Erythroblast (primary cell): ENCODE data around the gene ATF2.
"Not testable (repeated sequence)": the region's sequence is repeated elsewhere in the genome, so short reads cannot be mapped to it uniquely, and the experiment has no call there.

Source experiments
- DNase-seq, 2 experiments: peaks; one replicate each; lab custom pipeline; 2025; lab: John Stamatoyannopoulos, UW
- GATA1 ChIP-seq: IDR thresholded peaks from 2 replicates; pipeline ENCODE4 v1.6.1; 2011; ENCODE audit warnings: low read depth, mild to moderate bottlenecking, control low read depth, low read length, moderate library complexity
- POLR2A ChIP-seq: IDR thresholded peaks from 2 replicates; pipeline ENCODE4 v1.6.1; 2011; ENCODE audit warnings: mild to moderate bottlenecking, low read length

The ATF2 gene

DNA sequence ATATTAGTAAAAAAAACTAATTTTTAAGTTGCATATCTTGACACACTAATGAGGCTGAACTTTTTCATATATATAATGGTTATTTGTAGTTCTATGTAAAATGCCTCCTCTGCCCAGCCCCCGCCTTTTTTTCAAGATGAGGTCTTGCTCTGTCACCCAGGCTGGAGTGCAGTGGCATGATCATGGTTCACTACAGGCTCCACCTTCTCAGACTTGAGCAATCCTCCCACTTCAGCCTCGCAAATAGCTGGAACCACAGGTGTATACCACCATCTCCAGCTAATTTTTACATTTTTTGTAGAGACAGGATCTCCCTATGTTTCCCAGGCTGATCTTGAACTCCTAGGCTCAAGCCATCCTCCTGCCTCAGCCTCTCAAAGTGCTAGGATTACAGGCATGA, 24.3 kb downstream of the ATF2 start:
- peak in 1 of 2 experiments; percentile 9 for DNase-seq
- no peak for TF ChIP-seq POLR2A
- TF ChIP-seq GATA1 = no peak

DNA sequence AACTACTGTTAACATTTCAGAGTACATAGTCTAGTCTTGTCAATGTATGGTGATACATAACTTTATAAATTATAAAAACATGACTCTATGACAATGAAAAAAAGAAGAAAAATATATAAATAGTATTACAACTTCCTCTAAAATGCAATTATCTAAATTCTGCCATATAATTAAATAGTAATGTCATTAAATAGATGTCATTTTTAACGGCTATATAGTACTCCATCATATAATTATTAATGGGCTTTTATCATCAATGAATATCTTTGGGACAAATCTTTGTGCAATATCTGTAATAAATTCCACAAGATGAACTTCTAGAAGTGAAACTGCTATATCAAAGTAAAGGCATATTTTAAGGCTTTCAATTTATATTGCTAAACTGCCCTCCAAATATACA, 24.8 kb downstream of the ATF2 start:
- TF ChIP-seq POLR2A (no peak), GATA1 (no peak)
- no peak for DNase-seq

DNA sequence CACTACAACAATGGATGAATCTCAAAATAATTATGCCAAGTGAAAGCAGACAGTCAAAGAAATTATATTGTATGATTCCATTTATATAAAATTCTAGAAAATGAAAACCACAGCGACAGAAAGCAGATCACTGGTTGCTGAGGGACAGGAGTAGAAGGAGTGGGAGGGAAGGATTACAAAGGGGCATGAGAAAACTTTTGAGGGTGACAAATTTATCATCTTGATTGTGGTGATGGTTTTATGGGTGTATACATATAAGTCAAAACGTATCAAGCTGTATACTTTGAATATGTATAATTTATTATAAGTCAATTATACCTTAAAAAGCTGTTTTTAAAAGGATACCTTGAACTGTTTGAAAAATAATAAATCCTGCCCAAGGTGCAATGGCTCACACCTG, 27.7 kb downstream of the ATF2 start:
- DNase-seq = no peak
- TF ChIP-seq GATA1 = no peak
- no peak for TF ChIP-seq POLR2A

DNA sequence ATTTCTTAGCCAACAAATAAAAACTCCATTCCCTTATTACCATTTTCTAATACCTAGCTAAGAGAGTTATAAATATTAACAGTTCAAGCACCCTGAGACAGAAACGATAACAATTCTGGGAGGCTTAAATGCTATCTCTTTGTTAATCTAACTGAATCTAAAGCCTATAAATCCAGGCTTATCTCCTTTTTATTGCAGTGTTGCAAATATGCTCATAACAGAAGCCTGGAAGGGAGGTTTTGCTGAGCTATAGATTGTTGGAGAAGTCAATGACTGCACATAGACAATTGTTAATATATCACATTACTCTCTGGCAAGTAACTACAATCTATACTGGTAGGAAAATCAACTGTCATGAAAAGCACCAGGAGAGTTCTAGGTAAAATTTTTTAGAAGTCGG, 30.2 kb downstream of the ATF2 start:
- no peak for DNase-seq
- no peak for TF ChIP-seq POLR2A
- no peak for TF ChIP-seq GATA1

DNA sequence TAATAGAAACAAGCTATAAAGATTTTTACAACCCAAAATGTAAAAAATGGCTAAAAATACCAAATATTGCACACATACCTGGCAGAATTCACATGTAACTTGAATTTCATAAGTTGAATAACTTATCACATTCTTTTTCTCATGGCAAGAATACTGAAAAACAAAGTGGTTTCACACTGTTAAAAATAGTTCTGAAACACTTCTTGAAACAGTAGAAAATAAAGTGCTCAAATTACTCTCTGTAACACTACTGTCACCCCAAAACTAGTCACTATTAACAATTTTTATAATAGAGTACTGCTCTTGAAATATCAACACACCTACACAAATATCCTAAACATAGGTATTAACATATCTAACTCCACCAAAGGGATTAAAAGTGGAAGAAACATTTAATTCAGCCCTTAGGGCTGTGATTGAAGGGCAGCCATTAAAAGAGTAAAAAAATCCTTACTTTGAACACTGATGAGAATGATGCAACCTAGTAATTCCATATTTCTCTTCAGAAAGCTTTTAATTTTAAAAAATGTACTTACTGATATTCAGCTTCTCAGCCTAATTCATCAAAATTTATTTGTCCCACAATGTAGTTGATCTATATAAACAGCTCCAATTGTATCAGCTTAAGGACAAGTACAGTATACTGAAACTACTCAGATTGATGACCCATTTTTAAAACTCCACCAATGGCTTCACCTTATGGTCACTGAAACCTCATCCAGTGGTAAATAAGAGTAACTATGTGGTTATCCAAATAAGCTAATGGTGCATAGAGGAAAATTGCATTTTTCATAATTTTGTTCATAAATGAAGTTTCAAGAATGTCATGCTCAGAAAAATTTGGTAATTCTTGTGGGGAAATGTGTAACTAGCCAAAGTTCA, 31.4 kb downstream of the ATF2 start:
- TF ChIP-seq GATA1 (no peak), POLR2A (no peak)
- DNase-seq = no peak

DNA sequence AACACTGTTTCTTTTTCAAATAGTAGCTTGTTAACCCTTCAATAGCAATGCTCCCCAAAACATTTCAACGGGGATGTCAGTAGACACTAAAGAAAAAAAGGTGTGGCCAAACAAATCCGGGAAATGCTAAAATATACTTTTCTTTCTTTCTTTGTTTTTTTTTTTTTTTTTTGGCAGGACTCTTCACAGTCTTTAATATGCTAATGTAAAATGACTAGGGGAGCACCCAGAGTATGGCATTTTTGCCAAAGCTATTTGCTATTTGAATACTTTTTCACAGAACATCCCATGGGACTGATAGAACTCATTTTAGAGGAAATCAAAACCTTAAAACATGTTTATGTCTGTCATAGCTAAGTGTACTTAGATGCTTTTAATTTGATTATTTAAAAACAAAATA, 32.1 kb downstream of the ATF2 start:
- TF ChIP-seq GATA1 = no peak
- no peak for TF ChIP-seq POLR2A
- DNase-seq = no peak

DNA sequence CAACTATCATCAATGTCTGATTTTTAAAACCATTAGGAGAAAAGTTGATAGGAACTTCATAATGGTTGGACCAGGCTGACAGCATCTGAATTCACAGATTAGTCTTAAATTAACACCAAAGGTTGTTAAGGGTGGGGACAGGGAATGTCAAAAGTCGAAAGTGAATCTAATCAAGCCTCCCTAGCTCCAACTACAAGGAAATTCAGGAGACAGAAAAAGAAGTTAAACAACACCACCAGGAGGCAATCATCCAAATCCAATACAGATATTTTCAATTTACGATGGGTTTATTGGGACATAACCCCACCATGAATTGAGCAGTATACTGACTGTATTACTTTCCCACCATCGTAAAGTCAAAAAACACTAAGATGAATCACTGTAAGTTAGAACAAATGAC, 32.8 kb downstream of the ATF2 start:
- TF ChIP-seq POLR2A (no peak), GATA1 (no peak)
- no peak for DNase-seq

DNA sequence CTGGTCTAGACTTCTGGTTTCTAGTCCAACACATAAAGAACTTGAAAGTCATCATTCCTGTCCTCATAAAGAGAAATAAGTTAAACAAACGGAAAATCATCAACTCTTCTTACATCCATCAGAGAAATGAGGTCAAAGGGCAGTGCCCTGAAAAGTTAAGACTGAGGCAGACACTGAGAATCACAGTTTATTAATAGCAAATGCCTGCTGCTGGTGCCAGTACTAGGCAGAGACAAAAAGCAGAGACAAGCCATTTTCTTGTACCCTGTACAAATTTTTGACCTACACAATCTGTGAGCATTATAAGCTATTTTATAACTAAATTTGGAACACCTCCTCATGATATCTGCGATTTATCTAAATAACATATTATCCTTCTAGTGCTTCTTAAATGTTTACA, 36.8 kb downstream of the ATF2 start:
- TF ChIP-seq GATA1 (no peak), POLR2A (no peak)
- DNase-seq = no peak

DNA sequence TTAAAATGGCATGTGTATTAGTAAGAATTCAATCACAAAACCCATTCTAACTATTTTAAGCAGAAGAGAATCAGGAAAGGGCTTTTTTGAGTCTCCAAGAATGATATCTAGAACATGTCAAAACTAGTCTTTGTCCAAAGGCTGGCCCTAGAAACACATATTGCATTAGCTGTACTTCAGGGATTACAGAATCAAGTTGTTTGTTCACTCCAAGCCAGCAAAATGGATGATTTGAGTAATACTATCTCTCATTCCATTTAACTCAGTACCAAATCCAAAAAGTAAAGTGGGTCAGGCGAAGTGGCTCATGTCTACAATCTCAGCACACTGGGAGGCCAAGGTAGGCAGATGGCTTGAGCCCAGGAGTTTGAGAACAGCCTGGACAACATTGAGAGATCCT, 41.3 kb downstream of the ATF2 start:
- TF ChIP-seq POLR2A (no peak), GATA1 (no peak)
- no peak for DNase-seq

DNA sequence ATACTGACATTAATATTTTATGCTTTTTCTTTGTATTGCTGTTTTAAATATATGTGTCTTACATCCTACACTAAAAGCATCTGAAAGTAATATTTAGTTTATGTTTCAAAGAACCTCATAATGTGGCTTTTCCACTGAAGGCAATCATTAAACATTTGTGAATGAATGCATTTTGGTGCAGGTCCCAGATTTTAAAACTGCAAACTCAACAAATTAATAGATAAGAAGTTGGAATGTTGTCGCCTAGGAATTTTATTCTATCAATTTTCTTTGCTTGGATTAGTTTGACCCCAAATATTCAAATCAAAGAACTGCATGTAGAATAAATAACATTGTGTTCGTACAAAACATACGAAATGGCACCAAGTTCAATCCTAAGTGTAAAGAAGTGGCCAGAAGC, 44.7 kb downstream of the ATF2 start:
- DNase-seq = no peak
- TF ChIP-seq POLR2A = no peak
- TF ChIP-seq GATA1 = no peak

DNA sequence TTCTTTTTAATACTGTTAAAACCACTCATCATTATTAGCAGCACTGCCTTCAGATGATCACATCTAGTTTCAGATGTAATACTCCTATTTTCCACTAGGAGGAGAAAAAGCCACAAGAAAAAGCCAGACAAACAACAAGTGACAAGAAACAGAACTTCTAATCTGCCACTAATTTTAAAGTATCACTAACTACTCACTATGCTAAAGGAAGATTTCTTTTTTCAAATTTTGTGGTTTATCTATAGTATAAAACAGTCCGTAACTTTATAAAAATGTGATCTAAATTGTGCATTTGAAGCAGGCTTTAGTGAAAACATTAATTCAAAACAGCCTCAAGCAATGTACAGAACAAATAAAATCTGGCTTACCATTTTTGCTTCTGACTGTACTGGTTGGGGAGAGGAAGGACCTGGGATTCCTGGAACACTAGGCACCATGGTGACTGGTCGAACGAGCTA, 56.8 kb downstream of the ATF2 start:
- DNase-seq = peak; percentile 60 to 72
- TF ChIP-seq GATA1 = no peak
- TF ChIP-seq POLR2A = no peak

DNA sequence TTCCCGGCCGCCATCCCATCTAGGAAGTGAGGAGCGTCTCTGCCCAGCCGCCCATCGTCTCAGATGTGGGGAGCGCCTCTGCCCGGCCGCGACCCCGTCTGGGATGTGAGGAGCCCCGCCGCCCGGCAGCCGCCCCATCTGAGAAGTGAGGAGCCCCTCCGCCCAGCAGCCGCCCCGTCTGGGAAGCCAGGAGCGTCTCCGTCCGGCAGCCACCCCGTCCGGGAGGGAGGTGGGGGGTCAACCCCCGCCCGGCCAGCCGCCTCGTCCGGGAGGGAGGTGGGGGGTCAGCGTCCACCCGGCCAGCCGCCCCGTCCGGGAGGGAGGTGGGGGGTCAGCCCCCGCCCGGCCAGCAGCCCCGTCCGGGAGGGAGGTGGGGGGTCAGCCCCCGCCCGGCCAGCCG, 59.9 kb downstream of the ATF2 start:
- DNase-seq = not testable (repeated sequence)

DNA sequence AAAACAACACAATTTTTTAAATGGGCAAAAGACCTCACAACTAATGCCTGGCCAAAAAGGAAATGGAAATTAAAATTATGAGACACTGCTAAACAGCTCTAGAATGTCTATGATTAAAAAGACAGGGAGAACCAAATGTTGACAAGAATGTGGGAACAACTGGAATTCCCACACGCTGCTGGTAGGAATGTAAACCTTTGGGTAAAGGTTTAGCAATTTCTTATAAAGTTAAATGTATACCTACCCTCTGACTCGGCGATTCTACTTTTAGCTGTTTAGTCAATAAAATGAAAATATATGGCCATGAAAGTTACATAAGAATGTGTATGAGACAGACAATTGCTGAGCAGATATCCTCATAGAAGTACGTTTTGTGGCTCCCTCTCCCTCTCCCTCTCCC, 60.9 kb downstream of the ATF2 start:
- no peak for DNase-seq

DNA sequence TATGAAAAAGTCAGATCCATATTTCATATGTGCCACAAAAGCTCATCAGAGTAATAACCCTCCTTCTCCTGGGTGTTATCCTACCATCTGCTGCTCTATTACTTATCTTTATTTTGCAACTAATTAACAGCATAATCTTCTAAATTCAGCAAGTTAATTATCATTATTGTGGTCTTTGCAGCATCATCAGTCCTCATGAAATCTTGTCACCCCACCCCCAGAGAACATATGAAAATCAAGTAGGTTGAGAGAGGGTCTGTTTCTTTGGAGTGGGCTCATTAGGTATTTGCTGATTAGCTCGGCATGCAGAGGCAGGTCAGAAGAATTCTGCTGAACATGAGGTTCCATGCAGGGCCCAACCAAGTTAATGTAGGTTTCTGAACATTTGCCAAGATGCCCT, 64.8 kb downstream of the ATF2 start:
- TF ChIP-seq POLR2A (no peak), GATA1 (no peak)
- peak; percentile 7 to 53 for DNase-seq

More for the DNA sequence above, 60.9 kb downstream of the ATF2 start:
- no peak for TF ChIP-seq POLR2A
- no peak for TF ChIP-seq GATA1

DNA sequence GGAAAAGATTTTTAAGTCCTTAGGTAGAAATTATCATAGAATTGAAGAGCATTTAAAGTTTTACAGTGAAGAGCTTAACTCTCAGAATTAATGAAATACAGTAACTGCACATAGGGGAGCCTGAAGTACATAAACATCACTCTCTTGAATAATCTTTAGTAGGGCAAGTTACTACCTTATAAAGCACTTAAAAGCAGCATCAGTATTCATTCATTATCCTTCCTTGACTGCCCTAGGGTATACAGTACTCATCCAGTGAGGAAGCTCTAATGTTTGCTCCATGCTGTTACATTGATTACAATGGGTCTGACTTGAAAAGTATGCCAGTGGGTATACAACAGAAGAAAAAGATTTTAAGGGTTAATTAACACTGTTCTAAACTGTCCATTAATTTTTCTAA, 66.5 kb downstream of the ATF2 start:
- TF ChIP-seq GATA1 (no peak), POLR2A (no peak)
- DNase-seq = no peak

DNA sequence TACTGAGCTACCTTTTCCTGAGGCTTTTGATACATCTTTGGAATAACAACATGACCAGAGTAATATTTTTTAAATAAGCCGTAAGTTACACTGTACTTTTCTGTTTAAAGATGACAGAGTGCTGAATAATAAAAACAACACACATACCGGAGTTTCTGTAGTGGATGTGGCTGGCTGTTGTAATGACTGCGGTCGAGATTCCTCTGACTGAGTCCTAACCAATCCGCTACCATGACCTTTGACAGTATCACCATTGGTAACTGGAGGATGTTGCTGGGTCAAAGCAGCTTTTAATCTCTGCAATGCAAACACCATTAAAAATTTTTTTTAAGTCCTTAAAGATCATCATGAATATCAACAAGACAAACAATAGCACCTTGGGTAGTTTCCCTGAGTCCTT, 70.7 kb downstream of the ATF2 start:
- no peak for DNase-seq

DNA sequence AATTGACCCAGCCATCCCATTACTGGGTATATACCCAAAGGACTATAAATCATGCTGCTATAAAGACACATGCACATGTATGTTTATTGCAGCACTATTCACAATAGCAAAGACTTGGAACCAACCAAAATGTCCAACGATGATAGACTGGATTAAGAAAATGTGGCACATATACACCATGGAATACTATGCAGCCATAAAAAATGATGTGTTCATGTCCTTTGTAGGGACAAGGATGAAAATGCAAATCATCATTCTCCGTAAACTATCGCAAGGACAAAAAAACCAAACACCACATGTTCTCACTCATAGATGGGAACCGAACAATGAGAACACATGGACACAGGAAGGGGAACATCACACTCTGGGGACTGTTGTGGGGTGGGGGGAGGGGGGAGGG, 83.9 kb downstream of the ATF2 start:
- DNase-seq = not testable (repeated sequence)

More for the DNA sequence above, 70.7 kb downstream of the ATF2 start:
- TF ChIP-seq POLR2A (no peak), GATA1 (no peak)
